Vagina (tissue), 2 donors: ENCODE data around the gene EYS.

ENCODE experiments used
- CTCF ChIP-seq, 3 experiments: fragments of 450-650 bp in 2 of 3; fragments of 200-600 bp in 1 of 3; sonication (generic) in 1 of 3; IDR thresholded peaks; one replicate each; pipeline ENCODE4 v1.5.1; 2017 to 2019; ENCODE audit warnings: antibody characterized with exemption in 3 of 3, mild to moderate bottlenecking in 2 of 3, moderate library complexity in 2 of 3
- POLR2A ChIP-seq, 2 donors: fragments of 450-650 bp; IDR thresholded peaks; one replicate each; pipeline ENCODE4 v1.6.1; 2017; ENCODE audit warnings: antibody characterized with exemption in 2 of 2, mild to moderate bottlenecking in 2 of 2, moderate library complexity in 2 of 2
- POLR2AphosphoS5 ChIP-seq, 2 donors: sonication (generic); formaldehyde crosslinking; IDR thresholded peaks; one replicate each; pipeline ENCODE4 v1.9.0; 2017; ENCODE audit warnings: antibody characterized with exemption in 2 of 2, mild to moderate bottlenecking in 2 of 2, low read depth in 1 of 2; ENCODE audit not compliant: insufficient read depth in 1 of 2

DNA sequence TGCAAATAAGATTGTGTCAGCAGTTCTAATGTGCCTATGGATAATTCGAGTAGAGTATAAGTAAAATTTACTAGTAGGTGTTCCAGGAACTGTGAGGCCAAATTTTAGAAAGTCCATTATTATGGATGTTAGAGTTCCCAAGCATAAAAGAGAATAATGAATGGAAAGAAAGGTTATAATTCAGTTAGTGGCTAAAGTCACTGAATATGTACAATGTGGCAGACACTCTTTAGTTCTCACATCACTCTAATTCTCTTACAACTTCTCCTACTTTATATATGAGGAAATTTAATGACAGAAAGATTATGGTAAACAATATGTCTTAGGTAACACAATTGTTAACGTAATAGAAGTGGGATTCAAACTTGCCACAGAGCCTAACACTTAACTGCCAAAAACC is 75.3 kb downstream of the EYS start:
- TF ChIP-seq CTCF (IDR thresholded peaks at IDR 0.05) (no peak), POLR2A (IDR thresholded peaks at IDR 0.05) (no peak), POLR2AphosphoS5 (IDR thresholded peaks at IDR 0.05; ENCODE audit: insufficient read depth in 1 of 2, low read depth in 1 of 2) (no peak)
